Mucosa of stomach (tissue), 1 donor: ENCODE data around the gene CAPN14.
"Not testable (repeated sequence)": the region's sequence is repeated elsewhere in the genome, so short reads cannot be mapped to it uniquely, and the experiment has no call there.

Source experiments
- H3K27me3 ChIP-seq: one replicate; pipeline ENCODE4 v1.7.0; 2013; ENCODE audit warnings: mild to moderate bottlenecking, low read length; ENCODE audit not compliant: control insufficient read depth, insufficient read depth
- H3K36me3 ChIP-seq: one replicate; pipeline ENCODE4 v1.7.0; 2013; ENCODE audit warnings: low read length; ENCODE audit not compliant: control insufficient read depth, insufficient read depth
- H3K4me1 ChIP-seq: one replicate; pipeline ENCODE4 v1.7.0; 2013; ENCODE audit warnings: mild to moderate bottlenecking, low read length; ENCODE audit not compliant: control insufficient read depth, insufficient read depth
- H3K4me3 ChIP-seq: one replicate; pipeline ENCODE4 v1.7.0; 2013; ENCODE audit warnings: low read length
- H3K9ac ChIP-seq: one replicate; pipeline ENCODE4 v1.7.0; 2013; ENCODE audit warnings: mild to moderate bottlenecking, low read length, moderate library complexity
- H3K9me3 ChIP-seq: one replicate; pipeline ENCODE4 v1.7.0; 2013; ENCODE audit warnings: mild to moderate bottlenecking, low read length, moderate library complexity; ENCODE audit not compliant: control insufficient read depth
- donor health status: Pancreatic carcinoma.

CAPN14 gene

DNA sequence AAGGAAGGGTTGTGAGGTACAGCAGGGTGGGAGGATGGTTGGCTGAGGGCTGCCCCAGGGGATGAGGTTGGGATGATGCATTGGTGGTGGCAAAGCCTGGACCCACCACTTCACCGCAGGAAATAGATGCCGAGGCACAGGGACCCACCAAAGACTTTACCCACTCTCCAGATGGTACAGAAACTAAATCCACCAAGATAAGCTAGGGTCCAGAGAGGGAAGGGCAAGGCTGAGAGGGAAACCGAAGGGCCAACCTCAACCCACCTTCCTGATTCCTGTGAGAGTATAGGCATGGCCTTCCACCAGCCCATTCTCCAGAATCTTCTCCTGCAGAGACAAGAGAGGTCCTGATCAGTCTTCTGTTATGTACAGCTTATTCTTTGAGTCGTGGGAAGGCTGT is 18.1 kb downstream of the CAPN14 start:
- Histone ChIP-seq H3K9me3 (no peaks in the 10 kb centered on the region), H3K9ac (no peak overlapping the region), H3K36me3 (no peaks in the 10 kb centered on the region), H3K4me3 (no peak overlapping the region), H3K4me1 (no peaks in the 10 kb centered on the region), H3K27me3 (no peaks in the 10 kb centered on the region)

DNA sequence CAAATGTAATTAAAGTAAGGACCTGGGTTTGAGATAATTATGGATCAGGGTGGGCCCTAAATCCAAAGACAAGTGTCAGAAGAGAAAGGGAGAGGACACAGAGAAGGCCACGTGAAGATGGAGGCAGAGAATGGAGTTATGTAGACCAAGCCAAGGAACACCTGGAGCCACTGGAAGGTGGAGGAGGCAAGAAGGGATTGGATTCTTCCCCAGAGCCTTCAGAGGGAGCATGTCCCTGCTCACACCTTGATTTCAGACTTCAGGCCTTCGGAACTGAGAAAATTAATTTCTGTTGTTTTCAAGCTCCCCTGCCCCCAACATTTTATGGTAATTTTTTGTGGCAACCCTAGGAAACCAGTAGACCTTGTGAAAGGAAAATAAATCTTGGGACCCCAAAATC is 19.6 kb downstream of the CAPN14 start:
- Histone ChIP-seq H3K27me3 (no peaks in the 10 kb centered on the region), H3K4me1 (no peaks in the 10 kb centered on the region), H3K9me3 (no peaks in the 10 kb centered on the region), H3K9ac (no peak overlapping the region), H3K4me3 (no peak overlapping the region), H3K36me3 (no peaks in the 10 kb centered on the region)

DNA sequence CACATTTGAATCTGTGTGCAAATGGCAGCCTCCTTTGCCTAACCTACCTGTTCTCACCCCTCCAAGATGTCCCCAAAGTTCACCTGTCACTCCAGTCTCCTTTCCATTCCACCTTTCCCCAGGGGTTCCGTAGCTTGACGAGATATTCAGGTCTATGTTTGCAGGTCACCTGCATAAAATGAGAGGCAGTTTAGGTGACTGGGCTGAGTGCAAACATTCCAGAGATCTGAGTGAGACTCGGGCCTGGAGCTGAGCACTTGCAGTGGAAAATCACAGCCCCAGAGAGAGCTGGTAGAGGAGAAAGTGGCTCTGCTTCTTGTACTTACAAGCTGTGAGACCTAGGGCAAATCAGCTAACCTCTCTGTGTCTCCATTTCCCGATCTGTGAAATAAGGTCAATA is 20.1 kb downstream of the CAPN14 start:
- H3K9ac ChIP-seq, result no peak overlapping the region
- H3K36me3 ChIP-seq, result no peaks in the 10 kb centered on the region
- peaks cover under 1% of the 10 kb centered on the region for H3K27me3 ChIP-seq
- no peak overlapping the region for H3K4me3 ChIP-seq
- H3K9me3 ChIP-seq, result no peaks in the 10 kb centered on the region
- no peaks in the 10 kb centered on the region for H3K4me1 ChIP-seq

DNA sequence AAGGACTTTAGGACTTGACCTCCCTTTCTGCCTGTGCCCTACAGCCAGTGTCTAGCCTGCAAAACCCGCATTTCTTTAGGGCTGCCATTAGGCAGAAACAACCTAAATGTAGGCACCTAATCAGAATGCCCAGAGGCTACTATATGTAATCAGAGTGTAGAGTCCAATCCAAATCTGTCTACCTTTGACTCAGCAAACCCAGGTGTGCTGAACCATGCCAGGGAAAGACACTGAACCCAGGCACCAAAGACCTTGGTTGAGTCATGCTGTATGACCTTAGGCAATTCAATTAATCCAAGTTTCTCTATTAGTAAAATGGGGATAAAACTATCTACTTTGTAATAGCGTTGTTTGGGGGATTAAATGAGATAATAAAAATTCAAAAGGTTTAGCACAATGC is 20.7 kb downstream of the CAPN14 start:
- H3K4me1 ChIP-seq, result no peaks in the 10 kb centered on the region
- H3K4me3 ChIP-seq, result no peak overlapping the region
- H3K27me3 ChIP-seq, result peaks cover 3% of the 10 kb centered on the region
- H3K9me3 ChIP-seq, result no peaks in the 10 kb centered on the region
- H3K9ac ChIP-seq, result no peak overlapping the region
- no peaks in the 10 kb centered on the region for H3K36me3 ChIP-seq

DNA sequence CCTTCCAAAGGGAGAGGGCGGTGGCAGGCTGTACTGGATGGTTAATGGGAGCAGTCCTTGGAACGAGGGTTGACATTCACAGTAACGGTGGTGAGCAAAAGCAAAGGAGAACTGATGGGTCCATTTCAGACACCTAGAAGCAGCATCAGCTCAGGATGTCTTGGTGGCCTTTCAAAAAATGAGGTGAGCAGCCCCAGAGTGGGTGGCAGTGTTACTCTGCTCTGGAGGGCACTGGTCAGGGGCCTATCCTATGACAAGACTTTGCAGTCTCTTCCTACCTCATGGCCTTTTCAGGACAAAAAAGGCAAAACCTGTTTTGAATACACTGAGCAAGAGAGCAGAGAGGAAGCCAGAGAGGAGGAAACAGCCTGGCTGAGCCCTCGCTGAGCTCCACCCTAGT is 23.5 kb downstream of the CAPN14 start:
- Histone ChIP-seq H3K36me3 (no peaks in the 10 kb centered on the region), H3K4me3 (no peak overlapping the region), H3K27me3 (peaks cover 3% of the 10 kb centered on the region), H3K4me1 (no peaks in the 10 kb centered on the region), H3K9ac (no peak overlapping the region), H3K9me3 (no peaks in the 10 kb centered on the region)

DNA sequence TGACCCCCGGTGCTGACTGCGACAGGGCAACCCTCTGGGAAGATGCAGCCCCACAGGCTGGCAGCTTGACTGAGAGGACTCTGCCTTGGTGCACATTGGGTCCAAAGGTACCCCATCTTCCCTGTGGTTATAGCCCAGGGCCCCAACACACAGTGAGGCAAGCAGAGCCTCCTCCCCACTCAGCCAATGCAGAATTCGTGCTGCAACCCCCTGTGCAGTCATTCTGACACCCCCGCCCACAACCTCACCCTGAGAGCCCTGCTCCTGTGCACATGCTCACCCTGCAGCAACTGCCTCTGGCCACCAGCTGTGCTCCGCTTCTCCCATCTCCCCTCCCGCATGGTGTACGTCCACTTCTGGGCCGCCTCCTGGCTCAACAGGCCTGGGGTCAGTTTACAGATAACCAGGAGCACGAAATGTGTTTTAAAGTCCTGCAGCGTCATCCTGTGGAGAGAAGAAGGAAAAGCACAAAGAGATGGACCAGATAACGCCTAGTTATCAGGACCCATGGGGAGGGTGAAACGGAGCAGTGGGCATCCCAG is 24.4 kb downstream of the CAPN14 start:
- Histone ChIP-seq H3K4me1 (no peaks in the 10 kb centered on the region), H3K27me3 (peaks cover 3% of the 10 kb centered on the region), H3K9me3 (no peaks in the 10 kb centered on the region), H3K36me3 (no peaks in the 10 kb centered on the region), H3K4me3 (no peak overlapping the region), H3K9ac (no peak overlapping the region)

DNA sequence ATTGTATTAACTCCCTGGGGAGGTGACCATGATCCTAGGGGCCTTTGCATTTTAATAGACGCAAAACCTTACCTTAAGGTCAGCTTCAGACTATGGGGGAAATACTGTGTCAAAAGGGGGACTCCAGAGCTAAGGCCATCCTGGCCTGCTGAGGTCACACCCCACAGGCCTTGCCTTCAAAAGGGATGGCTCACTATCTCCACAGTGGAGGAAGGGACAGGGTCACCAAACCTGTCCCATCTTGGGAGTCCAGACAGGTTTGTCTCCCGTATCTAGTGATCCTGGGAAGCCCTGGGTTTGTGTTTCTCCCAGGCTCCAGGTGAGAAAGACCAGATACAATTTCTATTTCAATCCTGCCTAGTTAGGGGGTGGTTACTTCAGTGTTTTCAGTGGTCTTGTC is 24.9 kb downstream of the CAPN14 start:
- Histone ChIP-seq H3K4me1 (no peaks in the 10 kb centered on the region), H3K9me3 (no peaks in the 10 kb centered on the region), H3K36me3 (no peaks in the 10 kb centered on the region)

DNA sequence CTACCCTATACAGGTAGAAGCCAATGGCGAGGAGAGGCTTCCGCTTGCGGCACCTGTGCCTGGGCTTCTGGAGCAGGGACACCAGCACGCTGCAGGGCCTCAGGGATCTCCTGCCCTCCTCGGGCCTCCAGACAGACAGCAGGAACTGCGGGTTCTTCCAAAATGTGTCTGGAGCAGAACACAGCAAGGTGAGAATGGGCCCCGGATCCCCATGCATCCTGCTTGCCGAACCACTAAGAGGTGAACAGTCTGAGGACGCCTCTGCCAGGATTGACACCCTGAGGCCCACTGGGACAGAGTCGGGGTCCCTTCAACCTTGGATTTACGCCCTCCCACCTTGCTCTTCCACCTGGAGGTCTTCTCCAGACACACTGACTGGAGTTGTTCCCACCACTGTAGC is 25.4 kb downstream of the CAPN14 start:
- H3K9ac ChIP-seq, result no peak overlapping the region
- no peaks in the 10 kb centered on the region for H3K36me3 ChIP-seq
- peaks cover 3% of the 10 kb centered on the region for H3K27me3 ChIP-seq
- H3K9me3 ChIP-seq, result no peaks in the 10 kb centered on the region
- H3K4me1 ChIP-seq, result no peaks in the 10 kb centered on the region
- H3K4me3 ChIP-seq, result no peak overlapping the region

More for the DNA sequence above, 24.9 kb downstream of the CAPN14 start:
- Histone ChIP-seq H3K9ac (no peak overlapping the region), H3K4me3 (no peak overlapping the region), H3K27me3 (peaks cover 3% of the 10 kb centered on the region)

DNA sequence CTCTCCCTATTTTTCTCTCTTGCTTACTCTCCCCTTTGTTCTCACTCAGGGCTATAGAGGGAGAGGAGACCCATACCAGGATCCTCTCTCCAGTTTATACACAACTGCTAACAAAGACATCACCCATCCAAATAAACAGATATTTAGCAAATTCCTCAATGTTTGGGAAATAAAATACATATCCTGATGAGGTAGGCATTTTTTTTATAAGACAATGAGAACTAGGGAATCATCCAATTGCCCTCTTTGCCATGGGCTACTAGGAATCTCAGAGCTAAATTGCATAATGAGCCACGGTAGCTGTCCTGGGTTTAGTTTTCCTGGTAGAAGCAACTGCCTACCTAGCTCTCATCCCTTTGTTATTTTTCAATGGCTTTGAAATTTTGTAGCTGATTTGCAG is 27.1 kb downstream of the CAPN14 start:
- Histone ChIP-seq H3K27me3 (peaks cover 3% of the 10 kb centered on the region), H3K4me1 (no peaks in the 10 kb centered on the region), H3K9me3 (no peaks in the 10 kb centered on the region), H3K9ac (no peak overlapping the region), H3K4me3 (no peak overlapping the region), H3K36me3 (no peaks in the 10 kb centered on the region)

DNA sequence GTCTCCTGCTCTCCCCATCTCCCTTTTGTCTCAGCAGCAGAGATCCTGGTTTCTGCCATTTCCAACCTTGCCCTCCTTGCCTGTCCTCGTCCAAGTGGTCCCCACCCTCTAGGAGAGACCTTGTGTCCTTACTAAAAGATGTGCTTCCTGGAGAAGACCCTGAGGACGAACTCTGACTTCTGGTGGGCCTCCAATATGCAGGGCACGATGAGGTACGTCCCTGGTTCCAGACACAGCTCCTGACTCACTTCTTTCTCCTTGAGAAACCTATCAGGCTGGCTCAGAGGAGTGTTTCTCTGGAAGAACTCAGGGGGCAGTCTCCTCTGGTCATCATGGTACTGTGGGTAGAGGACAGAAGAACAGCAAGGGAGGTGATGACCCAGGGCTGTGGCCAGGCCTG is 28.2 kb downstream of the CAPN14 start:
- no peak overlapping the region for H3K4me3 ChIP-seq
- H3K4me1 ChIP-seq, result no peaks in the 10 kb centered on the region
- no peaks in the 10 kb centered on the region for H3K9me3 ChIP-seq
- no peak overlapping the region for H3K9ac ChIP-seq
- peaks cover 3% of the 10 kb centered on the region for H3K27me3 ChIP-seq
- no peaks in the 10 kb centered on the region for H3K36me3 ChIP-seq

DNA sequence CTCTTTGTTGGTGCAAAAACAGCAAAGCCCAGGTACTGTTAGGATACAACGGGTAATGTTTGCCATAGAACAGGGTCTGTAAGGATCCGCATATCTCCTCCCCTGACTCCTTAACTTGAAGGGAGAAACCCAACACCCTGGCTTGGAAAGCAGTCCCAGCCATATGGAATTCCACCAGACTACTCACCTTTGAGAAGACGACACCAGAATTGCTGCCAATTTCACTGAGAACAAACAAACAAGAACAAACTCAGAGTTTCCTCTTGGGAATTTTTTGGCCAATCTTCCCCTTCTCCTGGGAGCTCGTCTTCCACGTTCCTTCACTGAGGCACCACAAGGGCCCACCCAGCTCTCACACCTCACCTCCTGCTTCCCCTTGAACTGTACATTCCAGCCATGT is 29.2 kb downstream of the CAPN14 start:
- Histone ChIP-seq H3K27me3 (peaks cover 3% of the 10 kb centered on the region), H3K4me1 (no peaks in the 10 kb centered on the region), H3K4me3 (no peak overlapping the region), H3K9me3 (no peaks in the 10 kb centered on the region), H3K9ac (no peak overlapping the region), H3K36me3 (no peaks in the 10 kb centered on the region)

DNA sequence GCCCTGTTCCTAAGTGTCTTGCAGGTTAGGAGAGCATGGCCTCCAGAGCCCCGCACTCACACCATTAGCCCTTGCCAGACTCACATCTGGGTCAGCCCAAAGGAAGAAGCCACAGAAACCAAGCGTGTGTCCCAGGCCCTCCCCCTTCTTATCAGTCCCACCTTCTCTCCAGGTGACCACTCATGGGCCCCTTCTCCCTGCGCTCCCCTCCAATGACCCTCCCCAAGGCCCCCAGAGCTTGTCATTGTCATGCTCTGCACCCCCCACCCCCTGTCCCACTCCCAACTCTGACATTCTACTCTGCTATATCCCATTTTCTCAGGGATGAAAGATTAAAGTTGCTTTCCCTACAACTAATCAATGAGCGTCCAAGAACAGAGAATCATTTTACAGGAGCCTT is 30.1 kb downstream of the CAPN14 start:
- Histone ChIP-seq H3K36me3 (no peaks in the 10 kb centered on the region), H3K4me1 (no peaks in the 10 kb centered on the region), H3K9ac (no peak overlapping the region), H3K27me3 (peaks cover 3% of the 10 kb centered on the region), H3K9me3 (no peaks in the 10 kb centered on the region), H3K4me3 (no peak overlapping the region)

DNA sequence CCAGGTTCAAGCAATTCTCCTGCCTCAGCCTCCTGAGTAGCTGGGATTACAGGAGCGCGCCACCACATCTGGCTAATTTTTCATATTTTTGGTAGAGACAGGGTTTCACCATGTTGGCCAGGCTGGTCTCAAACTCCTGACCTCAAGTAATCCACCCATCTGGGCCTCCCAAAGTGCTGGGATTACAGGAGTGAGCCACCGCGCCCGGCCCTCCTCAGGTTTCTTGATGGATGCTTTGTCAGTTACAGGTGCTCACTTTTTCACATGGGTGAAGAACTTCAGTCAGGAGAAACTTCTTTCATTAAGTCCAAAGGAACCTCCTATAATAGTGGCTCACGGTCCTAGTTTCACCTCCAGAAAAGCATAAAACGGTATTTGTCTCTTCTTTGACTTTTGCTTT is 33.3 kb downstream of the CAPN14 start:
- H3K9me3 ChIP-seq, H3K36me3 ChIP-seq, H3K9ac ChIP-seq, H3K27me3 ChIP-seq, H3K4me1 ChIP-seq, H3K4me3 ChIP-seq: not testable (repeated sequence)
